ENCODE measurements around the gene HCN4. TPM values are rescaled to one million over a fixed set of nuclear protein-coding genes. Genes with fewer than 3 reads are reported as not detected.

Gene HCN4
- total and polyA plus RNA-seq, 8 donors = 0.09 to 1.1 (median 0.28) TPM

- ATAC-seq = peak in 3 of 4 donors; percentile 35 to 57 (median 52)
- no peak for DNase-seq
- Histone ChIP-seq H3K36me3 (no peaks in the 10 kb centered on the region), H3K27me3 (no peaks in the 10 kb centered on the region), H3K27ac (peak overlapping the region; percentile 10 to 57 (median 46)), H3K9me3 (no peaks in the 10 kb centered on the region), H3K4me1 (no peaks in the 10 kb centered on the region), H3K4me3 (no peak overlapping the region)
- intact Hi-C loops (cut with DNase I) = no loop called here
- TF ChIP-seq, protein P1, sequence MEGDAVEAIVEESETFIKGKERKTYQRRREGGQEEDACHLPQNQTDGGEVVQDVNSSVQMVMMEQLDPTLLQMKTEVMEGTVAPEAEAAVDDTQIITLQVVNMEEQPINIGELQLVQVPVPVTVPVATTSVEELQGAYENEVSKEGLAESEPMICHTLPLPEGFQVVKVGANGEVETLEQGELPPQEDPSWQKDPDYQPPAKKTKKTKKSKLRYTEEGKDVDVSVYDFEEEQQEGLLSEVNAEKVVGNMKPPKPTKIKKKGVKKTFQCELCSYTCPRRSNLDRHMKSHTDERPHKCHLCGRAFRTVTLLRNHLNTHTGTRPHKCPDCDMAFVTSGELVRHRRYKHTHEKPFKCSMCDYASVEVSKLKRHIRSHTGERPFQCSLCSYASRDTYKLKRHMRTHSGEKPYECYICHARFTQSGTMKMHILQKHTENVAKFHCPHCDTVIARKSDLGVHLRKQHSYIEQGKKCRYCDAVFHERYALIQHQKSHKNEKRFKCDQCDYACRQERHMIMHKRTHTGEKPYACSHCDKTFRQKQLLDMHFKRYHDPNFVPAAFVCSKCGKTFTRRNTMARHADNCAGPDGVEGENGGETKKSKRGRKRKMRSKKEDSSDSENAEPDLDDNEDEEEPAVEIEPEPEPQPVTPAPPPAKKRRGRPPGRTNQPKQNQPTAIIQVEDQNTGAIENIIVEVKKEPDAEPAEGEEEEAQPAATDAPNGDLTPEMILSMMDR (IDR thresholded peaks at IDR 0.05) = no peak
- 61 to 67% methylated on average over 12 of the region's 12 CpGs for WGBS, 2 donors
- FAIRE-seq = no peak
Observed at GRCh38 chr15:73387507-73388255, 18.9 kb upstream of the HCN4 start.

DNA sequence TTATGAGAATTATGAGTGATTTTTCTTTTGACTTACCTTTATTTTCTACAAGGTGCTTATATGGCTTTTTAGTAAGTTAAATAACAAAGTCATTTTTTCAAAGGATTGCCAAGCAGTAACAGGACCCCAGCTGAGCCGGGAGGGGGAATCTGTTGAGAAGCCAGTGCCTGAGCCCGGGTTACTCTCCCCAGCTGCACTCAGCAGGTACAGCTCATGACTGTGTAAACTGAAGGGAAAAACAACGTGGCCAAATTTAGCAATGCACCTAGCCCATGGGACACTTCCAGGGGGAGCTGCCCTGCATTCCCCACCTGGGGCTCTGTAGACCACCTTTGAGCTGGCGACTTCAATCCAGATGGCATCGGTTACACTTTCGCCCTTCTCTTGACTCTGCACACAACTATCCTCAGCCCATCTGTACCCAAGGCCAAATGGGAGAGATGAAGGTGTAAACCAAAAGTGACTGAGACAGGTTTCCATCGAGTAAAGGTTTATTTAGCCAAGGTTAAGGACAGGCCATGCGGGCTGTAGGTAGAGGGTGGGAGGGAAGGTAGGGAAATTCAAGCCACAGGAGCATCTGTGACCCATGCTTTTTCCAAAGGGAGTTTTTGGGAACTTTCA lies 18.2 kb upstream of the HCN4 start:
- TF ChIP-seq, protein P1 (IDR thresholded peaks at IDR 0.05) = no peak
- no peaks in the 10 kb centered on the region for H3K36me3 ChIP-seq
- H3K4me1 ChIP-seq = no peaks in the 10 kb centered on the region
- H3K27me3 ChIP-seq = no peaks in the 10 kb centered on the region
- FAIRE-seq = no peak
- 58 to 59% methylated on average over 8 of the region's 8 CpGs for WGBS, 2 donors
- H3K27ac ChIP-seq = no peak overlapping the region
- intact Hi-C loops (cut with DNase I) = no loop called here
- no peak for ATAC-seq
- DNase-seq = no peak
- no peak overlapping the region for H3K4me3 ChIP-seq
- no peaks in the 10 kb centered on the region for H3K9me3 ChIP-seq

- H3K27ac ChIP-seq = no peak overlapping the region
- no peak for DNase-seq
- no peaks in the 10 kb centered on the region for H3K4me1 ChIP-seq
- 72 to 85% methylated on average over 5 of the region's 5 CpGs for WGBS, 2 donors
- H3K27me3 ChIP-seq = no peaks in the 10 kb centered on the region
- H3K36me3 ChIP-seq = no peaks in the 10 kb centered on the region
- TF ChIP-seq, protein P1 (IDR thresholded peaks at IDR 0.05) = no peak
- ATAC-seq = no peak
- FAIRE-seq = no peak
- intact Hi-C loops (cut with DNase I) = no loop called here
- no peak overlapping the region for H3K4me3 ChIP-seq
- H3K9me3 ChIP-seq = no peaks in the 10 kb centered on the region
Observed at GRCh38 chr15:73386238-73386637, 17.5 kb upstream of the HCN4 start.

- H3K4me3 ChIP-seq = no peak overlapping the region
- no peaks in the 10 kb centered on the region for H3K4me1 ChIP-seq
- WGBS, 2 donors = 69 to 74% methylated on average over 9 of the region's 9 CpGs
- intact Hi-C loops (cut with DNase I) = no loop called here
- TF ChIP-seq, protein P1 (IDR thresholded peaks at IDR 0.05) = no peak
- FAIRE-seq (no peak), ATAC-seq (no peak), DNase-seq (no peak)
- H3K27me3 ChIP-seq = no peaks in the 10 kb centered on the region
- no peaks in the 10 kb centered on the region for H3K36me3 ChIP-seq
- no peak overlapping the region for H3K27ac ChIP-seq
- no peaks in the 10 kb centered on the region for H3K9me3 ChIP-seq
Observed at GRCh38 chr15:73385205-73385604, 16.4 kb upstream of the HCN4 start.
